ENCODE measurements around the gene GPLD1.

DNA sequence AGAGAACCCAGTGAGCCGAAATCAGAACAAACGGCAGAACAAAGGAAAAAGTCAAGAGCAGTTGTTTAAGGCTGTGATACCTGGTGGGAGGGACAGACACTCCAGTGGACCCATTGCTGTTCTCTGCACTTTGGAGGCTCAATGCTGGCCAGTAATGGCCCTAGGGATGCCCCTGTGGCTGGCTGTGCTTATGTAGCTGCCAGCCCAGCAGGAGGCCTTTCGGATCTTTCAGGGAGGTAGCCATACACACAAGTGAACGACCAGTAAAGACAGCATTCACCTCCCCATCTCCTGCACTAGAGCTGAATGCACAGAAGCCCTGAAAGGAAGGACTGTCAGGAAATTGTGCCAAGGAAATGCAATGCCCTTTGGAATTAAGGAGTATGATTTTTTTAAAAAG is 34.3 kb downstream of the GPLD1 start:
- TF ChIP-seq, protein P1, sequence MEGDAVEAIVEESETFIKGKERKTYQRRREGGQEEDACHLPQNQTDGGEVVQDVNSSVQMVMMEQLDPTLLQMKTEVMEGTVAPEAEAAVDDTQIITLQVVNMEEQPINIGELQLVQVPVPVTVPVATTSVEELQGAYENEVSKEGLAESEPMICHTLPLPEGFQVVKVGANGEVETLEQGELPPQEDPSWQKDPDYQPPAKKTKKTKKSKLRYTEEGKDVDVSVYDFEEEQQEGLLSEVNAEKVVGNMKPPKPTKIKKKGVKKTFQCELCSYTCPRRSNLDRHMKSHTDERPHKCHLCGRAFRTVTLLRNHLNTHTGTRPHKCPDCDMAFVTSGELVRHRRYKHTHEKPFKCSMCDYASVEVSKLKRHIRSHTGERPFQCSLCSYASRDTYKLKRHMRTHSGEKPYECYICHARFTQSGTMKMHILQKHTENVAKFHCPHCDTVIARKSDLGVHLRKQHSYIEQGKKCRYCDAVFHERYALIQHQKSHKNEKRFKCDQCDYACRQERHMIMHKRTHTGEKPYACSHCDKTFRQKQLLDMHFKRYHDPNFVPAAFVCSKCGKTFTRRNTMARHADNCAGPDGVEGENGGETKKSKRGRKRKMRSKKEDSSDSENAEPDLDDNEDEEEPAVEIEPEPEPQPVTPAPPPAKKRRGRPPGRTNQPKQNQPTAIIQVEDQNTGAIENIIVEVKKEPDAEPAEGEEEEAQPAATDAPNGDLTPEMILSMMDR (IDR thresholded peaks at IDR 0.05) = no peak
- no peak for TF ChIP-seq POLR2AphosphoS5 (IDR thresholded peaks at IDR 0.05)
